Suprapubic skin (tissue), 4 donors: ENCODE results near the gene MAD1L1.

Experiments
- EP300 ChIP-seq: sonication (generic); formaldehyde crosslinking; IDR thresholded peaks from one replicate; pipeline ENCODE4 v1.6.1; 2017; ENCODE audit warnings: antibody characterized with exemption
- POLR2A ChIP-seq, 2 donors: fragments of 450-650 bp; IDR thresholded peaks; one replicate each; pipeline ENCODE4 v1.6.1; 2017; ENCODE audit warnings: antibody characterized with exemption in 2 of 2, mild to moderate bottlenecking in 2 of 2, moderate library complexity in 2 of 2
- POLR2AphosphoS5 ChIP-seq, 3 donors: sonication (generic); formaldehyde crosslinking; IDR thresholded peaks; one replicate each; pipeline ENCODE4 v1.6.1; 2017; ENCODE audit warnings: antibody characterized with exemption in 3 of 3
- TF ChIP-seq, protein P1 (sequence below), 2 donors: fragments of 200-600 bp in 1 of 2; fragments of 450-650 bp in 1 of 2; sonication (generic) in 1 of 2; IDR thresholded peaks; one replicate each; pipeline ENCODE4 v1.5.1; 2016 to 2019; ENCODE audit warnings: antibody characterized with exemption in 2 of 2, mild to moderate bottlenecking in 1 of 2, moderate library complexity in 1 of 2

DNA sequence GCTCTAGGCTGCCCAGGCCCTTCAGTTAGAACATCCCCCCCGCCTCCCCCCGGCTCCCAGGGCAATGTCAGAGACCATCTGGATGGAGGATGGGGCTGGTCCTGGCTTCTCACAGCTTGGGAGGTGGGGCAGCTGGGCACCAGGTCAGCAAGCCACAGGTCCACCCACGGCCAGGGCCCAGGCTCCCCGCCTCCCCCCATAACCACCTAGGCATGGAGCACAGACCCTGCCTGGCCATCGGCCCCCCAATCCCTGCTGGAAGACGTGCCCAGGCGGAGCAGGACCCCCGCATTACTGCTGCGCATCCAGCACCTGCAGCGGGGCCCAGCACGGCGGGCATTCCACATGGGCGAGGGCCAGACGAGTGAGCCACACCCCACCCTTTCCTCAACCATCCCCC, 393.0 kb downstream of the MAD1L1 start:
- TF ChIP-seq, protein P1, sequence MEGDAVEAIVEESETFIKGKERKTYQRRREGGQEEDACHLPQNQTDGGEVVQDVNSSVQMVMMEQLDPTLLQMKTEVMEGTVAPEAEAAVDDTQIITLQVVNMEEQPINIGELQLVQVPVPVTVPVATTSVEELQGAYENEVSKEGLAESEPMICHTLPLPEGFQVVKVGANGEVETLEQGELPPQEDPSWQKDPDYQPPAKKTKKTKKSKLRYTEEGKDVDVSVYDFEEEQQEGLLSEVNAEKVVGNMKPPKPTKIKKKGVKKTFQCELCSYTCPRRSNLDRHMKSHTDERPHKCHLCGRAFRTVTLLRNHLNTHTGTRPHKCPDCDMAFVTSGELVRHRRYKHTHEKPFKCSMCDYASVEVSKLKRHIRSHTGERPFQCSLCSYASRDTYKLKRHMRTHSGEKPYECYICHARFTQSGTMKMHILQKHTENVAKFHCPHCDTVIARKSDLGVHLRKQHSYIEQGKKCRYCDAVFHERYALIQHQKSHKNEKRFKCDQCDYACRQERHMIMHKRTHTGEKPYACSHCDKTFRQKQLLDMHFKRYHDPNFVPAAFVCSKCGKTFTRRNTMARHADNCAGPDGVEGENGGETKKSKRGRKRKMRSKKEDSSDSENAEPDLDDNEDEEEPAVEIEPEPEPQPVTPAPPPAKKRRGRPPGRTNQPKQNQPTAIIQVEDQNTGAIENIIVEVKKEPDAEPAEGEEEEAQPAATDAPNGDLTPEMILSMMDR (IDR thresholded peaks at IDR 0.05) = no peak
- TF ChIP-seq POLR2AphosphoS5 (IDR thresholded peaks at IDR 0.05) (no peak), POLR2A (IDR thresholded peaks at IDR 0.05) (no peak), EP300 (no peak)
